HG03469 (cell line): ENCODE data around the gene RAI14.
"Not testable (repeated sequence)": the region's sequence is repeated elsewhere in the genome, so short reads cannot be mapped to it uniquely, and the experiment has no call there.

Source experiments
- ATAC-seq: cut with Tn5 transposase; IDR thresholded peaks from one replicate; pipeline ENCODE4 v1.9.1; 2021; ENCODE audit warnings: mild to moderate bottlenecking, moderate library complexity, moderate number of reproducible peaks; ENCODE audit not compliant: unreplicated experiment

Gene RAI14

DNA sequence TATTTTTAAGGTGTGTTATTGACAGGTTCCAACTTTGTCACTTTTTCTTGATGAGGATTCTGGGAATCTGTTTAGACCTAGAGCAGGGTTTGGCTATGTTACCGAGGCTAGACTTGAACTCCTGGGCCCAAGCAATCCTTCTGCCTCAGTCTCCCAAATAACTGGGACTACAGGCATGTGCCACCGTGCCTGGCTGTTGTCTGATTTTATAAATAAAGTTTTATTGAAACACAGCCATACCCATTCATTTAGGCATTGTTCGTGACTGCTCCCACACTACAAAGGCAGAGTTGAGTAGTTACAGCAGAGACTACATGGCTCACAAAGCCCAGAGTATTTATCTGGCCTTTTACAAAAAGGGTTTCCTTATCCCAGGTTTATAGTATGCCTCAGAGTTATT lies 102.4 kb downstream of the RAI14 start:
- ATAC-seq: no peak

- ATAC-seq: not testable (repeated sequence)
These were observed 103.1 kb downstream of the RAI14 start for GRCh38 chr5:34759213-34759612.

- ATAC-seq: no peak
These were observed 109.5 kb downstream of the RAI14 start for GRCh38 chr5:34765662-34766061.

- ATAC-seq: no peak
These were observed 111.1 kb downstream of the RAI14 start for GRCh38 chr5:34767180-34767579.

DNA sequence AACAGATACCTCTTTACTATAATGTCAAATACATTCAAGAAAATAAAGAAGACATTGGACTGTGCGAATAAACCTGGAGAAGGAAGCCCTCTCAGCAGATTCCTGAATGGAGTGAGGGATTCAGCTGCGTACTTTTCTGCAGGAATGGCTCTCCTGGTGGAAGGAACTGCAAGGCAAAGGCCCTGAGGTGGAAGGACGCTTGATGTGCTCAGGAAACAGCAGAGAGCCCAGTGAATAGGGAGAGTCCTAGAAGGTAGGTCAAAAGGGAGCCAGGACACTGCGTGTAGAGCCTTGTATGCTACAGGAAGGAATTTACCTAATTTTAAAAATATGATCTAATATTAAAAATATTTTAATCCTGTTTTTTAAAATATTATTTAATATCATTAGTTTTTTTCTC lies 114.4 kb downstream of the RAI14 start:
- no peak for ATAC-seq

DNA sequence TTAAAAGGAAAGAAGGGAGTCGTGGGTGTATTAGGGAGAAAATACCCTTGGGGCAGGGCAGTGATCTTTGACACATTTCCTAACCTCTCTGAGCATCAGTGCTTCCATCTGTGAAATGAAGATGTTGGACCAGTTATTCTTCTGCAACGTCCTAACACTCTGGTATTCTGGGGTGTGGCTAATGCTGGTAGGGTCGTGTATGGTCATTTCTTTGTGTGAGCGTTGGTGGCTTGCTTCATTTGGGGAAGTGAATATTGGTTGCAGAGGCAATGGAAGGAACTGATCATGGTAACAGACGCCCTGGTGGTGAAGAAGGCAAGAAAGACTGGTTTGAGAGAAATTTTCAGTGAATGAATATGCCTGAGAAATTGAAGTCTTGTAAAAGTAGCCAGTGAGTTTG lies 114.9 kb downstream of the RAI14 start:
- no peak for ATAC-seq

GRCh38 chr5:34772267-34773098 lies 116.4 kb downstream of the RAI14 start:
- ATAC-seq: no peak

DNA sequence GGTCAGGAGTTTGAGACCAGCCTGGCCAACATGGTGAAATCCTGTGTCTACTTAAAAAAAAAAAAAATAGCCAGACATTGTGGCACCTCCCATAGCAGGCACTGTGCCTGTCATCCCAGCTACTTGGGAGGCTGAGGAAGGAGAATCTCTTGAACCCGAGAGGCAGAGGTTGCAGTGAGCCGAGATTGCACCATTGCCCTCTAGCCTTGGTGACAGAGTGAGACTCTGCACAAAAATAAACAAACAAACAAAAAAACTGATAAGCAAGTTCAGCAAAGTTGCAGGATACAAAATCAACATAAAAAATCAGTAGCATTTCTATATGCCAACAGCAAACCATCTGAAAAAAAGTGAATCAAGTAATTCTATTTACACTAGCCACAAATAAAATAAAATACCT lies 118.0 kb downstream of the RAI14 start:
- ATAC-seq: no peak

GRCh38 chr5:34774678-34775077 lies 118.5 kb downstream of the RAI14 start:
- ATAC-seq: not testable (repeated sequence)

GRCh38 chr5:34775886-34776285 lies 119.8 kb downstream of the RAI14 start:
- no peak for ATAC-seq

- ATAC-seq: no peak
These were observed 122.1 kb downstream of the RAI14 start for GRCh38 chr5:34778091-34778850.

DNA sequence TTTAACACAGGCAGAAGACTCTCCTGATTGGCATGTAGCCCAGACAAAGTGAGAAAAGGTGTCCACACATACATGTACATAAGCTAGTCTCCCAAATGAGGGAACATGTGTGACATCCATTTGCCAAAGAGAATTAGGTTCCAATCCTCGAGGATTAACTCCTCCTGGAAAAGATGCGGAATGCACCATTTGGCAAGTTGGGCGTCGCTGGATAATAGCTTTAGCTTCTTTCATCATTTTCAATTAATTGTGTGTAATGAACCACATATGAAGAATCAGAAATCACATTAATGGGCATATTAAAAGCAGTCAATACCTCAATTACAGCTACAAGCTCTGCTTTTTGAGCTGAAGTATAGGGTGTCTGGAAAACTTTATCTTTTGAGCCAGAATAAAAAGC lies 127.8 kb downstream of the RAI14 start:
- not testable (repeated sequence) for ATAC-seq

DNA sequence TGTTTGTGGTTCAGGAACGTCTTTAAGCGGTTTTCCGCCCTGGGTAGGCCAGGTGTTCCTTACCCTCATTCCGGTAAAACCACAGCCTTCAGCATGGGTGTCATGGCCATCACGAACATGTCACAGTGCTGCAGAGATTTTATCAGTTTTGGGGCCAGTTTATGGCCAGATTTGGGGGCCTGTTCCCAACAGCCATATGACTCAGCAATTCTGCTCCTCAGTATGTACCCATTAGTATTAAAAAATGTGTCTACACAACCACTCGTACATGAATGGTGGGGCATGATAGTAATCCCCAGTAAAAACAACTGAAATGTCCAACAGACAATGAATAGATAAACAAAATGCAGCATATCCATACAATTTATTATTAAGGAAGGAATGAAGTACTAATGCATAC lies 130.9 kb downstream of the RAI14 start:
- ATAC-seq: no peak

GRCh38 chr5:34789021-34789531 lies 132.9 kb downstream of the RAI14 start:
- no peak for ATAC-seq

- ATAC-seq: no peak
These were observed 133.5 kb downstream of the RAI14 start for GRCh38 chr5:34789639-34790038.

- no peak for ATAC-seq
These were observed 133.9 kb downstream of the RAI14 start for GRCh38 chr5:34790069-34790468.

- ATAC-seq: no peak
These were observed 135.7 kb downstream of the RAI14 start for GRCh38 chr5:34791761-34792244.

DNA sequence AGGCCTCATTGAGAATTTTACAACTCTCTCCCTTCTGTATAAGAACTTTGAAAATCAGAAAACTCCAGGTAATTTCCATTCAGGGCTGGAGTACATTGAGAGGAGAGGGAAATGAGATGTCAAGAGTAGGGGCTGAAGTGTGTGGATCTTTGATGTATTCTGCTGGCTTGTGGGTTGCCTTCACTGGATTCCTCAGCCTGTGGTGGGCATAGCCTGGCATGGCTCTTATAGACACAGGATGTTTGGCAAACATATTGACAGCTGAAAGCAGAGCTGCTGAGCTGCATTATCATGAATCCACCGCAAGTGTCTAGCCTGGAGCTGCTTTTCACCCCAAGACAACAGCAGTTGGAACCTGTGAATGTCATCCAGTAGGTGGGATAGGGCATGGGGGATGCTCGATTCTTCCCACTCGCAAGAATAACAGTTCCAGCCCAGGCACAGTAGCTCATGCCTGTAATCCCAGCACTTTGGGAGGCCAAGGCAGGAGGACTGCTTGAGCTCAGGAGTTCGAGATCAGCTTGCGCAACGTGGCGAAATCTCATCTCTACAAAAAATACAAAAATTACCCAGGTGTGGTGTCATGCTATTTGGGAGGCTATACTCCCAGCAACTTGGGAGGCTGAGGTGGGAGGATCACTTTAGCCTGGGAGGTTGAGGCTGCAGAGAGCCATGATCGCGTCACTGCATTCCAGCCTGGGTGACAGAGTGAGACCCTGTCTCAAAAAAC lies 146.9 kb downstream of the RAI14 start:
- ATAC-seq: no peak

- ATAC-seq: no peak
These were observed 148.0 kb downstream of the RAI14 start for GRCh38 chr5:34803974-34804732.

DNA sequence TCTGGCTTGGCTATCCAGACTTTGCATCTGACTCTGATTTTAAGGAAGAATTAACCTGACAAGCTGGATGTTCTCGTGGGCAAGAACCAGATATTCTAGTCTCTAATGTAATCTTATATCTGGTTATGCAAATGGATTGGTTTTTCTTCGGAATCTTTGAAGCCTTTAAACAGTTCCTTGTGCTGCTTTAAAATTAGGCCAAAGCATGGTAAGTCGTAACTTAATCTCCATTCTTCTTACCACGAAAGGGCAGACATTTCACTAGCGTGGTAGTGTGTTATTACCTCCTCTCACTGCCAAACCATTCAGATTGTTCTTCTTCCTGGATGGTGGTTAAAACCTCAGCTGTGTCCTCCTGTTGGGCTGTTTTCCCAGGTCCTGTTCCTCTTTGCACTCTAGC lies 148.8 kb downstream of the RAI14 start:
- no peak for ATAC-seq
